ENCODE data around the gene FOXN1.

DNA sequence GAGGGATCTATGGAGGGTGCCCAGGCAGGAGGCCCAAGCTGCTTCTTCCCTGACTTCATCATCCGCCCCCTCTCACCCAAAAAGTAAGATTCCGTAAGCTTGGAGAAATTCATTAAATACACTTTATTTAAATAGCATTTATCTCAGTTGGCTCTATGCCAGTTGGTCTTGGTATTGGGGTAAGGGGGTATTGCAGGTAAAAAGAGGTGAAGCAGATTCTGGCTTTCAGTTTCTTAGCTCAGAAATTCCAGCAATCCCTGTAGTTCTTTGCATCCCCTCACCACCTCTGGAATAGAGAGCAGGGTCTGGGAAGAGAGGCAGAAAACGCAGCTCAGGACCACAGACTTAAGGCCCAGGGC lies 71.3 kb downstream of the FOXN1 start:
- no peak for TF ChIP-seq ZFX (IDR thresholded peaks at IDR 0.05)
- TF ChIP-seq, protein P1, sequence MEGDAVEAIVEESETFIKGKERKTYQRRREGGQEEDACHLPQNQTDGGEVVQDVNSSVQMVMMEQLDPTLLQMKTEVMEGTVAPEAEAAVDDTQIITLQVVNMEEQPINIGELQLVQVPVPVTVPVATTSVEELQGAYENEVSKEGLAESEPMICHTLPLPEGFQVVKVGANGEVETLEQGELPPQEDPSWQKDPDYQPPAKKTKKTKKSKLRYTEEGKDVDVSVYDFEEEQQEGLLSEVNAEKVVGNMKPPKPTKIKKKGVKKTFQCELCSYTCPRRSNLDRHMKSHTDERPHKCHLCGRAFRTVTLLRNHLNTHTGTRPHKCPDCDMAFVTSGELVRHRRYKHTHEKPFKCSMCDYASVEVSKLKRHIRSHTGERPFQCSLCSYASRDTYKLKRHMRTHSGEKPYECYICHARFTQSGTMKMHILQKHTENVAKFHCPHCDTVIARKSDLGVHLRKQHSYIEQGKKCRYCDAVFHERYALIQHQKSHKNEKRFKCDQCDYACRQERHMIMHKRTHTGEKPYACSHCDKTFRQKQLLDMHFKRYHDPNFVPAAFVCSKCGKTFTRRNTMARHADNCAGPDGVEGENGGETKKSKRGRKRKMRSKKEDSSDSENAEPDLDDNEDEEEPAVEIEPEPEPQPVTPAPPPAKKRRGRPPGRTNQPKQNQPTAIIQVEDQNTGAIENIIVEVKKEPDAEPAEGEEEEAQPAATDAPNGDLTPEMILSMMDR (conservative IDR thresholded peaks at IDR 0.05), result no peak

All from C4-2B (cell line).